Measurements from ENCODE around the gene BBS9. TPM values are rescaled to one million over a fixed set of nuclear protein-coding genes. Genes with fewer than 3 reads are reported as not detected.

Gene BBS9
- total RNA-seq, 4 donors from 2014 or later, result 16.4 to 26.0 (median 21.4) TPM

DNA sequence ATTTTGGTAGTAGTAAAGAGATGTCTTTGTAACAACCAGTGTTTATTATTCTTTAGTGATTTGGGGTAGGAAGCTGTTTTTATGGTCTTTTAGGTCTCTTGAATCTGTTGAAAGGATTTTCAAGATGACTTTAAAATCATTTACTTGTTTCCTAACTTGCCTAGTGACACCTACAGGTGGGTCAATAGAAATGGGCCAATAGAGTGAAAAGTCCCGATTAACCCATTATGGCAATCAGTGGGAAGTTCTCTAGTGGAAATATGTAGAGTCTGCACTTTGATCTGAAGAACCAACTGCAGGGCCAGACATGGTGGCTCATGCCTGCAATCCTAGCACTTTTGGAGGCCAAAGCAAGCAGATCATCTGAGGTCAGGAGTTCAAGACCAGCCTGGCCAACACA is 401.3 kb downstream of the BBS9 start:
- Histone ChIP-seq H3K9me3 (no peaks in the 10 kb centered on the region), H3K27me3 (no peaks in the 10 kb centered on the region), H3K27ac (no peak overlapping the region), H3K36me3 (no peaks in the 10 kb centered on the region), H3K4me1 (no peaks in the 10 kb centered on the region), H3K4me3 (no peak overlapping the region)
- 90% methylated on average over 1 of the region's 1 CpG for WGBS
- no peak for DNase-seq (ENCODE audit: low spot score in 2 of 2)
- TF ChIP-seq POLR2AphosphoS5 (IDR thresholded peaks at IDR 0.05) (no peak), EP300 (IDR thresholded peaks at IDR 0.05) (no peak), POLR2A (IDR thresholded peaks at IDR 0.05) (no peak)
- TF ChIP-seq, protein P1, sequence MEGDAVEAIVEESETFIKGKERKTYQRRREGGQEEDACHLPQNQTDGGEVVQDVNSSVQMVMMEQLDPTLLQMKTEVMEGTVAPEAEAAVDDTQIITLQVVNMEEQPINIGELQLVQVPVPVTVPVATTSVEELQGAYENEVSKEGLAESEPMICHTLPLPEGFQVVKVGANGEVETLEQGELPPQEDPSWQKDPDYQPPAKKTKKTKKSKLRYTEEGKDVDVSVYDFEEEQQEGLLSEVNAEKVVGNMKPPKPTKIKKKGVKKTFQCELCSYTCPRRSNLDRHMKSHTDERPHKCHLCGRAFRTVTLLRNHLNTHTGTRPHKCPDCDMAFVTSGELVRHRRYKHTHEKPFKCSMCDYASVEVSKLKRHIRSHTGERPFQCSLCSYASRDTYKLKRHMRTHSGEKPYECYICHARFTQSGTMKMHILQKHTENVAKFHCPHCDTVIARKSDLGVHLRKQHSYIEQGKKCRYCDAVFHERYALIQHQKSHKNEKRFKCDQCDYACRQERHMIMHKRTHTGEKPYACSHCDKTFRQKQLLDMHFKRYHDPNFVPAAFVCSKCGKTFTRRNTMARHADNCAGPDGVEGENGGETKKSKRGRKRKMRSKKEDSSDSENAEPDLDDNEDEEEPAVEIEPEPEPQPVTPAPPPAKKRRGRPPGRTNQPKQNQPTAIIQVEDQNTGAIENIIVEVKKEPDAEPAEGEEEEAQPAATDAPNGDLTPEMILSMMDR (IDR thresholded peaks at IDR 0.05), result no peak

DNA sequence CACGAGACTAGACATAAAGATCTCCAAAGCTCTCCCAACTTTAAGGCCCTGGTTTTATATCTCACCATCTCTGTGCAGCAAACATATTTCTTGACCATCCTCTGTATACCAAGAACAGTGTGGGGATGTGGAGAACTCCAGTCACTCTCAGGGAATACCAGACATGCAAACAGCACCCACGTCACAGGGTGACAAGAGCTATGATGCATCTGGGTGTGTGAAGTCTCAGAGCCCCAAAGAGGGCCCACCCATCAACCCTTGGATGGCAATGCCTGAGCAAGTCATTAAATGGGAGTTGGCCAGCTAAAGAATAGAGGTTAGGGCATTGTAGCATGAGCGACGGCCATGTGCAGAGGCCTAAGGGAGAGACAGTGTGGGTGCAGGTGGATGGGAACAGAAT is 402.5 kb downstream of the BBS9 start:
- Histone ChIP-seq H3K36me3 (no peaks in the 10 kb centered on the region), H3K4me3 (no peak overlapping the region), H3K9me3 (no peaks in the 10 kb centered on the region), H3K27me3 (no peaks in the 10 kb centered on the region), H3K27ac (no peak overlapping the region), H3K4me1 (no peaks in the 10 kb centered on the region)
- no peak for TF ChIP-seq POLR2A (IDR thresholded peaks at IDR 0.05)
- no peak for TF ChIP-seq POLR2AphosphoS5 (IDR thresholded peaks at IDR 0.05)
- no peak for TF ChIP-seq EP300 (IDR thresholded peaks at IDR 0.05)
- TF ChIP-seq, protein P1 (IDR thresholded peaks at IDR 0.05), result no peak
- DNase-seq (ENCODE audit: low spot score in 2 of 2), result no peak
- 100% methylated on average over 4 of the region's 4 CpGs for WGBS

DNA sequence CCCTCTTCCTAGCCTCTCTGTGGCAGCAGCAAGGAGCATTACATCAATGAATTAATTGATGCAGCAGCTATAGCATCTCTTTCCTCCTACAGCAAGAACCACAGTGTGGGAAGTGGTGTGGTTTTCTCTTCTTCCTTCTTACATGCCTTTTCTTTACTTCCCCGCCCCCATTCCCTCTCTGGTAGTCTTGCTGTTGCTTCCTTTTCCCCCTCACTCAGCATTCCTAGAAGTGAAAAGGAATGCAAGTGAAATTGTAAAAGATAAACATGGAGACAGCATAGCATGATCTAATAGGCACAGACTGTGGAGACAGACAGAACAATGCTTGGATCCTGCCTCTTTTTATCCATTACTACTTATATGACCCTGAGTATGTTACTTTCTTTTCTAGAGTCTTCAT is 405.5 kb downstream of the BBS9 start:
- no peak overlapping the region for H3K4me3 ChIP-seq
- H3K27ac ChIP-seq, result no peak overlapping the region
- DNase-seq (ENCODE audit: low spot score in 2 of 2), result no peak
- 80% methylated on average over 1 of the region's 1 CpG for WGBS
- H3K27me3 ChIP-seq, result no peaks in the 10 kb centered on the region
- TF ChIP-seq, protein P1 (IDR thresholded peaks at IDR 0.05), result no peak
- TF ChIP-seq POLR2AphosphoS5 (IDR thresholded peaks at IDR 0.05) (no peak), POLR2A (IDR thresholded peaks at IDR 0.05) (no peak), EP300 (IDR thresholded peaks at IDR 0.05) (no peak)
- H3K36me3 ChIP-seq, result no peaks in the 10 kb centered on the region
- H3K9me3 ChIP-seq, result no peaks in the 10 kb centered on the region
- H3K4me1 ChIP-seq, result no peaks in the 10 kb centered on the region

DNA sequence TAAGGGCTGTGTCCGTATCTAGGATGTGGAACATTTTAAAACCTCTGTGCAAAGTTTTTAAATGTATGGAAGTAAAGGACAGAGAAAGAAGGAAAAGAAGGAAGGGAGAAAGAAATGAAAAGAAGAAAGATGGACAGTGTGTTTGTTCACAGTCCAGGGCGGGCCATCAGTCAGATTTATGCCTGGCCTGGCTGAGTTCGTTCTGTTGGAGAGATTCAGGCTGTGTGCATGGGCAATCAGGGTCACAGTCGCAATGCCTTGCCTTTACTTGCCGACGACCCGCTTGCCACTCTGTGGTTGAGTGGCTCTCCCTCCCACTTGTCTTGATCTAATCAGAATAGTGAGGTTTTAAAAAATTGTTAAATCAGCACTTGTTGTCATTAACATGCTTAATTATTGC is 406.6 kb downstream of the BBS9 start:
- no peaks in the 10 kb centered on the region for H3K4me1 ChIP-seq
- no peak overlapping the region for H3K27ac ChIP-seq
- 86% methylated on average over 7 of the region's 7 CpGs for WGBS
- no peaks in the 10 kb centered on the region for H3K36me3 ChIP-seq
- DNase-seq (ENCODE audit: low spot score in 2 of 2), result no peak
- TF ChIP-seq EP300 (IDR thresholded peaks at IDR 0.05) (no peak), POLR2AphosphoS5 (IDR thresholded peaks at IDR 0.05) (no peak), POLR2A (IDR thresholded peaks at IDR 0.05) (no peak)
- TF ChIP-seq, protein P1 (IDR thresholded peaks at IDR 0.05), result no peak
- H3K27me3 ChIP-seq, result no peaks in the 10 kb centered on the region
- H3K9me3 ChIP-seq, result no peaks in the 10 kb centered on the region
- H3K4me3 ChIP-seq, result no peak overlapping the region

DNA sequence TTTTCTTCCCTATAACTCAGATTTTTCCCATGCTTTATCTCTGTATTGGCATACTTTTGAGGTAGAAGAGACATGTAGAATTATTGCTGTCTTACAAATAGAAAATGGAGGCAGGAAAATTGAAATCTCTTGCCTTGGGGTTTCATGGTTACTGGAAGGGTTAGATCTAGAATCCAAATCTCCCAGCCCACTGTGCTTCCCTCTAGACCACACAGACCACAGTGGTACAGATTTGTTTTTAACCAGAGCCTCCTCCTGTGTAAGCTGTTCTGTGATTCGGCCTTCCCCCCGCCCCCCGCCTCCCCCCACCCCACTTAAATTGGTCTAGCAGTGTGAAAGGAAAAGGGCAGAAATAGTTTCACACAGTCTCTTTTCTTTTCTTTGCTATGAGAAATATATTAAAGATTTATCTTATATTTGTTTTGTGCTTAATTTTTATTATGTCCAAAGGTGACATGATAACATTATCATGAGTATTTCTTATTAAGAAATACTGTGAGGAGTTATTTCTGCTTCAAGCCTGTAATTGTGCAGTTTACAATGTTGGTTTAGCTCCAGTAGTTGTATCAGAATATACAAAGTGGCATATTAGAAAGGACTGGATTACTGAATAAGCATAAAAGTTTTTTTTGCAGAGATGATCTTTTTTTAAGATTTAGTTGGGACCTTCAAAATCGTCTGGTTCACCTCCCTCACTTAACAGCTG is 407.2 kb downstream of the BBS9 start:
- Histone ChIP-seq H3K27me3 (no peaks in the 10 kb centered on the region), H3K9me3 (no peaks in the 10 kb centered on the region), H3K36me3 (no peaks in the 10 kb centered on the region), H3K27ac (no peak overlapping the region), H3K4me3 (no peak overlapping the region), H3K4me1 (no peaks in the 10 kb centered on the region)
- TF ChIP-seq POLR2A (IDR thresholded peaks at IDR 0.05), result no peak
- TF ChIP-seq, protein P1 (IDR thresholded peaks at IDR 0.05), result no peak
- no peak for TF ChIP-seq EP300 (IDR thresholded peaks at IDR 0.05)
- TF ChIP-seq POLR2AphosphoS5 (IDR thresholded peaks at IDR 0.05), result no peak
- WGBS, result 66% methylated on average over 4 of the region's 4 CpGs
- no peak for DNase-seq (ENCODE audit: low spot score in 2 of 2)

All from suprapubic skin (tissue), 4 donors.